Measurements from ENCODE around the gene SLC12A5. TPM values are rescaled to one million over a fixed set of nuclear protein-coding genes. Genes with fewer than 3 reads are reported as not detected.
A peak's percentile ranks its signal among the peaks of the same experiment; 100 is the strongest.

SLC12A5 gene
- total and polyA plus RNA-seq, 3 donors from 2014 or later, result 5.5 to 15.5 (median 9.2) TPM

DNA sequence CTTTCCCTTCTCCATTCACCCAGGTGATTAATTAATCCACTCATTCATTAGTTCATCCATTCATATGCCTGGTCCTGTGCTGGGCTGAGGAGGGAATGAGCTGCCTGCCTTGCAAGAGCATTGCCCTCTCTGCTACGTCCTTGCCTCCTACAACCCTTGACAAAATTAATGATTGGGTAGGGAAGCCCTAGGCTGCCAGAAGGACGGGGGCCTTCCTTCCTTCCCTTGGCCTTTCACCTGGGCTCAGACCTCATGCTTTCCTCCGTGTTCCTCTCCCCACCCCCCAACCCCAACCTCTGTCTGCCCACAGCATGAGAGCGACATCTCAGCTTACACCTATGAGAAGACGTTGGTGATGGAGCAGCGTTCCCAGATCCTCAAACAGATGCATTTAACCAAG is 25.6 kb downstream of the SLC12A5 start:
- WGBS, 2 donors, result 59 to 60% methylated on average over 6 of the region's 6 CpGs
- H3K36me3 ChIP-seq (ENCODE audit: low read depth, missing control alignments), result no peaks in the 10 kb centered on the region
- intact Hi-C loops (cut with DNase I; ENCODE audit: low total_unique reads), result no loop called here

DNA sequence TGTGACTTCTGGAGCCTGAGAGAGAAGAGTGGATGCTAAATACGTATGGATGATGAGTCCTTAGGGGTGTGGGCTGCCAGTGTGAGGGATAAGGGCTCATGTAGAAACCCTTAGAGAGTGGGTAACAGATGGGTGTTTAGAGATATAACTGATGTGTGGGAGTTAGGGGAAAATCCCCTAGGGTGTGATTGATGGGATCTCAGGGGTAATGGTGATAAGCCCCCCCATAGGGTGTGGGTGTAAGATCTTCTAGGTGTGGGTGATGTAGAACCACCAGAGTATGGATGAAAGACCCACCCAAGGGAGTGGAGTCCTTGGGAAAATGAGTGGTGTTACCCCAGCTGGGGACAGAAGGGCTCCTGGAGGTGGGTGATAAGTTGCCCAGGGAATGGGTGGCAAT is 26.3 kb downstream of the SLC12A5 start:
- TF ChIP-seq POLR2A (IDR thresholded peaks at IDR 0.05), result no peak
- TF ChIP-seq, protein P1, sequence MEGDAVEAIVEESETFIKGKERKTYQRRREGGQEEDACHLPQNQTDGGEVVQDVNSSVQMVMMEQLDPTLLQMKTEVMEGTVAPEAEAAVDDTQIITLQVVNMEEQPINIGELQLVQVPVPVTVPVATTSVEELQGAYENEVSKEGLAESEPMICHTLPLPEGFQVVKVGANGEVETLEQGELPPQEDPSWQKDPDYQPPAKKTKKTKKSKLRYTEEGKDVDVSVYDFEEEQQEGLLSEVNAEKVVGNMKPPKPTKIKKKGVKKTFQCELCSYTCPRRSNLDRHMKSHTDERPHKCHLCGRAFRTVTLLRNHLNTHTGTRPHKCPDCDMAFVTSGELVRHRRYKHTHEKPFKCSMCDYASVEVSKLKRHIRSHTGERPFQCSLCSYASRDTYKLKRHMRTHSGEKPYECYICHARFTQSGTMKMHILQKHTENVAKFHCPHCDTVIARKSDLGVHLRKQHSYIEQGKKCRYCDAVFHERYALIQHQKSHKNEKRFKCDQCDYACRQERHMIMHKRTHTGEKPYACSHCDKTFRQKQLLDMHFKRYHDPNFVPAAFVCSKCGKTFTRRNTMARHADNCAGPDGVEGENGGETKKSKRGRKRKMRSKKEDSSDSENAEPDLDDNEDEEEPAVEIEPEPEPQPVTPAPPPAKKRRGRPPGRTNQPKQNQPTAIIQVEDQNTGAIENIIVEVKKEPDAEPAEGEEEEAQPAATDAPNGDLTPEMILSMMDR (IDR thresholded peaks at IDR 0.05), result no peak
- intact Hi-C loops (cut with DNase I; ENCODE audit: low total_unique reads), result no loop called here
- Histone ChIP-seq H3K9me3 (no peaks in the 10 kb centered on the region), H3K4me3 (no peak overlapping the region), H3K36me3 (ENCODE audit: low read depth, missing control alignments) (no peaks in the 10 kb centered on the region), H3K4me1 (peaks cover 11% of the 10 kb centered on the region), H3K27me3 (no peaks in the 10 kb centered on the region), H3K27ac (no peak overlapping the region)
- DNase-seq, result no peak
- 52 to 69% methylated on average over 1 of the region's 1 CpG for WGBS, 2 donors

More for the DNA sequence above, 25.6 kb downstream of the SLC12A5 start:
- Histone ChIP-seq H3K27ac (no peak overlapping the region), H3K27me3 (no peaks in the 10 kb centered on the region), H3K4me3 (no peak overlapping the region), H3K9me3 (no peaks in the 10 kb centered on the region), H3K4me1 (peaks cover 11% of the 10 kb centered on the region)
- no peak for TF ChIP-seq POLR2A (IDR thresholded peaks at IDR 0.05)
- TF ChIP-seq, protein P1 (IDR thresholded peaks at IDR 0.05), result no peak
- DNase-seq, result no peak

DNA sequence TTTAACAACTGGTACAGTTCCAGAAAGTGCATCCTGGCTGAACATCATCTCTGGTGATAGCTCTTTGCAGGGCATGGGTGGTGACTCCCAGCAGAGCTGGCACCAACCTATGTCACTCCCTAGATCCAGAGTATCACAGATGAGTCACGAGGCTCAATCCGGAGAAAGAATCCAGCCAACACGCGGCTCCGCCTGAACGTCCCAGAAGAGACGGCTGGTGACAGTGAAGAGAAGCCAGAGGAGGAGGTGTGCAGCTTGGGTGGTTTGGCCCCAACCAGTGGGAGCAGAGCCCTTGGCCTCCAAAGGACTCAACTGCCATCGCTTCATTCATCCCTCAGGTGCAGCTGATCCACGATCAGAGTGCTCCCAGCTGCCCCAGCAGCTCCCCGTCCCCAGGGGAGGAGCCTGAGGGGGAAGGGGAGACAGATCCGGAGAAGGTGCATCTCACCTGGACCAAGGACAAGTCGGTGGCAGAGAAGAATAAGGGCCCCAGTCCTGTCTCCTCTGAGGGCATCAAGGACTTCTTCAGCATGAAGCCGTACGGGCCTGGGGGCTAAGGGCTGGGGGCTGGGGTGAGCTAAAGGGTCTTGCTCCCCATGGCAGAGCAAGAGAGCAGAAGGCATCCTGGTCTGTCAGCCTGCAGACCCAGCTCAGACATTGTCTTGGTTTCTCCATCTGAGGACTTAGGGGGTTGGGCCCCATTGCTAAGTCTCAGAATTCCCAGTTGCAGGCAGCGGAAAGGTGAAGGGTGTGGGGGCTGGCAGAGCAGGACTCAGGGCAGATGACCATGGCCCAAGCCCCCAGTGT is 27.2 kb downstream of the SLC12A5 start:
- Histone ChIP-seq H3K4me1 (peaks cover 11% of the 10 kb centered on the region), H3K27me3 (no peaks in the 10 kb centered on the region), H3K4me3 (no peak overlapping the region), H3K9me3 (no peaks in the 10 kb centered on the region), H3K36me3 (ENCODE audit: low read depth, missing control alignments) (no peaks in the 10 kb centered on the region), H3K27ac (no peak overlapping the region)
- WGBS, 2 donors, result 83 to 85% methylated on average over 15 of the region's 15 CpGs
- TF ChIP-seq, protein P1 (IDR thresholded peaks at IDR 0.05), result no peak
- TF ChIP-seq POLR2A (IDR thresholded peaks at IDR 0.05), result no peak
- DNase-seq, result no peak
- intact Hi-C loops (cut with DNase I; ENCODE audit: low total_unique reads), result no loop called here

DNA sequence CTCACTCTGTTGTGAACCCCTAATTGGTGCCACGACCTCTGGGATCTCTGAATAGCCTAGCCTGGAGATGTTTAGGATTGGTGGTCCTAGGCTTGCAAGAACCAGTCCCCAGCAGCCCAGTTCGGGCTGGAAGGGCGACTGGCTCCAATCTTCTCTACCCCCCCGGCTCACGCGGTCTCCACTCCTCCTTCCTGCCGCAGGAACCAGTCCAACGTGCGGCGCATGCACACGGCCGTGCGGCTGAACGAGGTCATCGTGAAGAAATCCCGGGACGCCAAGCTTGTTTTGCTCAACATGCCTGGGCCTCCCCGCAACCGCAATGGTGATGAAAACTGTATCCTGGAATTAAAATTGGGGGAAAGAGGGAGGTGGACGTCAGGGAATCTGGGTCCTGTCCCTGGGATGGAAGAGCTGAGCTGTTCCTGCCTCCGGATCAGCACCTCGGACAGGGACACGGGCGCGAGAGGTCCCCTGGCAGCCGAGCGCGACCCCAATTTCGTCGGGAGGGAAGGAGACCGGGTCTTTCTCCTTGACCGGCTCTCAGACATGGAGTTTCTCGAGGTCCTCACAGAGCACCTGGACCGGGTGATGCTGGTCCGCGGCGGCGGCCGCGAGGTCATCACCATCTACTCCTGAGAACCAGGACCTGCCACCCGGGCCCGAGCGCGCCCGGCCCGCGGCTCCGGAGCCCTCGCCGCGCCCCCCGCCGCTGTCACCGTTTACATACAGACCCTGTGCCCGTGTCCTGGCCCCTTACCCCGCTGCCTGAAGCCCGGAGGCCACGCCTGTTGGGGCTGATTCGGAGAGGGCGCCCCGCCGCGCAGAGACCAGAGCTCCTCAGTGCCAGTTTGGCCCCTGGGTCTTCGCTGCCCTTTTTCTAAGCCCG is 28.2 kb downstream of the SLC12A5 start:
- no peak for TF ChIP-seq POLR2A (IDR thresholded peaks at IDR 0.05)
- TF ChIP-seq, protein P1 (IDR thresholded peaks at IDR 0.05), result no peak
- Histone ChIP-seq H3K36me3 (ENCODE audit: low read depth, missing control alignments) (no peaks in the 10 kb centered on the region), H3K27ac (no peak overlapping the region)

More for the DNA sequence above, 28.2 kb downstream of the SLC12A5 start:
- 29 to 38% methylated on average over 22 to 48 of the region's 65 CpGs for WGBS, 2 donors
- no peaks in the 10 kb centered on the region for H3K27me3 ChIP-seq
- H3K4me1 ChIP-seq, result peaks cover 16% of the 10 kb centered on the region
- H3K4me3 ChIP-seq, result peak overlapping the region in 1 of 2 donors; percentile 20
- peak; percentile 51 for DNase-seq
- no peaks in the 10 kb centered on the region for H3K9me3 ChIP-seq
- intact Hi-C loops (cut with DNase I; ENCODE audit: low total_unique reads), result no loop called here
